ENCODE results near the gene SAPCD2. TPM values are rescaled to one million over a fixed set of nuclear protein-coding genes. Genes with fewer than 3 reads are reported as not detected.
A peak's percentile ranks its signal among the peaks of the same experiment; 100 is the strongest.

The SAPCD2 gene
- total RNA-seq, 1 donor from 2014 or later = 1.0 TPM

GRCh38 chr9:137050570-137050969 is 19.8 kb downstream of the SAPCD2 start:
- no peak overlapping the region for H3K27ac Mint-ChIP-seq (ENCODE audit: unreplicated experiment)
- no peaks in the 10 kb centered on the region for H3K9me3 Mint-ChIP-seq (ENCODE audit: unreplicated experiment)
- DNase-seq (ENCODE audit: low spot score) = no peak
- H3K27me3 Mint-ChIP-seq (ENCODE audit: unreplicated experiment) = peaks cover 3% of the 10 kb centered on the region
- H3K4me3 Mint-ChIP-seq (ENCODE audit: unreplicated experiment) = no peak overlapping the region
- H3K36me3 Mint-ChIP-seq (ENCODE audit: low read depth, unreplicated experiment) = no peaks in the 10 kb centered on the region
- TF ChIP-seq CTCF (IDR thresholded peaks at IDR 0.05; ENCODE audit: unreplicated experiment) = no peak
- peaks cover 4% of the 10 kb centered on the region for H3K4me1 Mint-ChIP-seq (ENCODE audit: unreplicated experiment)

DNA sequence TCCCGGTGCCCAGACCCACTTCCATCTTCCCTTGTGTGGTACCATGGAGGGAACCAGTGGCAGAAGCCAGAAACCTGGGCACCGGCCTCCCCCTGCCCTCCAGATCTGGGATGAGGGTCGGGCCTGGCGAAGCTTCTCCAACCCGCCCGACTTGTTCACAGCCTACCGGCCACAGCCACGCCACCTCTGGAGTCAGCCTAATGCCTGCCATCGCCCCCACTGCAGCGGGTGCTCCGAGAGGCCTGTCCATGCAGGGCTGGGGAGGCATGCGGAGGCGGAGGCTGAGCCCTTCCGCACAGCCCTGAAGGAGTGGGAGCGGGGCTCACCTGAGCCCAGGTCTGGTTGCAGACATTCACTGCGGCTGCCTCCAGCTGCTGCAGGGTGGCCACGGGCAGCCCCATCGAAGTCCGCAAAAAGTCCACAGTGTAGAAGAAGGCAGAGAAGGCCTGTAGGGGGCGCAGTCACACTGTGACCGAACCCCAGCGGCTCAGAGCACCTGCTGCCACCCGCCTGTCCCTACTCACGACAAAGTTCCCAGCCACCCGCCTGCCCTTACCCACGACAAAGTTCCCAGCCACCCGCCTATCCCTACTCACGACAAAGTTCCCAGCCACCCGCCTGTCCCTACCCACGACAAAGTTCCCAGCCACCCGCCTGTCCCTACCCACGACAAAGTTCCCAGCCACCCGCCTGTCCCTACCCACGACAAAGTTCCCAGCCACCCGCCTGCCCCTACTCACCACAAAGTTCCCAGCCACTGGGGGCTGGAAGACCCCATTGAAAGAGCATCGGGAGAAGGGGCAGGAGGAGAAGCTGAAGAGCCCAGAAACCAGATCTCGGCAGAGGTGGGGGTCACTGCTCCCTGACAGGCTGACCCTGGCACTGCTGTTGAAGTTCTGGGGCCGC is 20.6 kb downstream of the SAPCD2 start:
- TF ChIP-seq CTCF (IDR thresholded peaks at IDR 0.05; ENCODE audit: unreplicated experiment) = peak; percentile 52
- Mint-ChIP-seq H3K4me3 (ENCODE audit: unreplicated experiment) (no peak overlapping the region), H3K36me3 (ENCODE audit: low read depth, unreplicated experiment) (no peaks in the 10 kb centered on the region), H3K27ac (ENCODE audit: unreplicated experiment) (no peak overlapping the region), H3K9me3 (ENCODE audit: unreplicated experiment) (no peaks in the 10 kb centered on the region), H3K27me3 (ENCODE audit: unreplicated experiment) (peaks cover 3% of the 10 kb centered on the region), H3K4me1 (ENCODE audit: unreplicated experiment) (peaks cover 6% of the 10 kb centered on the region)
- DNase-seq (ENCODE audit: low spot score) = peak; percentile 77

DNA sequence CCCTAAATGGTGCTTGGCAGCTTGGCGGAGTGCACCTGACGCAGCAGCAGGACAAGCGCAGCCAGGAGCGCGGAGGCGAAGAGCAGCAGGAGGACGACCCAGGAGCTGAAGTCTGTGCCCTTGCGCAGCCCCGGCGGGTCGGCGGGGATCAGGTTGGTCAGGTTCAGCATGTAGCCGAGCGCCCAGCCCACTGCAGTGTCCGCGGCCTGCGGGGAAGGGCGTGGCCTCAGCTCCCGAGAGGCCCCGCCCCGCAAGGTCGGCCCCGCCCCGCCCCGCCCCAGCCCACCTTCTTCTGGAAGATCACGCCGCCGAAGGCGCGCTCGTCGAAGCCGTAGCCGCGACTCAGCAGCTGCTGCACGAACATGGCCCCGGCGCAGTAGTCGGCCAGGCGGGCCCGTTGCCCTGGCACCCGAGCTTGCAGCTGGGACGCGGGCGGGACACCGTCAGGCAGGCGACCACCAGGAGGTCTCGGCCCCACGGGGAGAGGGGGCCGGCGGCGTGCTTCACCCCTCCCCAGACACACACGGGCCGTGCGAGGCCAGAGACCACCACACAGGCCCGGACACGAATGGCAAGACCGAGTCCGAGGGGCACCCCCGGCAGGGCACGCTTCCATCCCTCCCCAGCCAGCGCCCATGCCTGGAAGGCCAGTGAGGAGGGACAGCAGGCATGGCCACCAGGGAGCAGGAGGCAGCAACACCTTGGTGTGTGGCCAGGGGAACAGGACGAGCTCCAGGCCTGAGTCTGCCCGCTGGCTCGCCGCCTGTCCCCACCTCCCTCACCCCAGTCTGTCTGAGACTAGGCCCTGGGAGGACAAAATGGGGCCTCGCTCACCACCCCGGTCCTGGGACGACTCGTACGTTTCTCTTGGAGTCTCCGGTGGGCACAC is 21.5 kb downstream of the SAPCD2 start:
- H3K9me3 Mint-ChIP-seq (ENCODE audit: unreplicated experiment) = no peaks in the 10 kb centered on the region

DNA sequence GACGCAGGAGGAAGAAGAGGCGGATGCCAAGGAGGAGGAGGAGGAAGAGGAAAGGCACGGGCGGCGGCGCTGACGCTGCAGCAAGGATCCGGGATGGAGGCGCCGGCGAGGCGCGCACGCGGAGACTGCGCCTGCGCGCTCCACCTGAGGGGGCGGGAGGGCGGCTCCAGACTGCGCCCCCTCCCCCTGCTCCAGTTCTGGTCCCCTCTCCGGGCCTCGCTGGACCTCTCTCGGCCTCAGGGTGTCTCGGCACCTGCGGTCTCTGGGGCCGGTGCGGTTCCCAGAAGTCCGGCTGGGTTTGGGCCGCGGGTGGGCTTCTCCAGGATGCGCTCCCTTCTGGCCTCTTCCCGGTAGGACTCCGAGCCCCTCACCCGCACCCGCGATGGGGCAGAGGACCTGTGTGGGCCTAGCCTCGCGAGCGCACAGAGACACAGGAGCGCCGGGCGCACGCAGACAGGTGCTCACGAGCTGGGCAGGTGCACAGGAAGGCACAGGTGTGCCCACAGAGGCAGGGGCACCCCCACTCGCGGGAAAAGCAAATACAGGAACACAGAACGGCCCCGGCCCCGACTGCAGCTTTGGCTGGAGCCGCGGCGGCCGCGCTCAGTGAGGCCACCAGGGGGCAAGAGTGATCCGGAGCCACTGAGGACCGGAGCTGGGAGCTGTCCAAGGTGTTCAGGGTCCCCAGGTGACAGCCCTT is 24.1 kb downstream of the SAPCD2 start, which contains the start of gene NPDC1:
NPDC1 (minus strand) TSS at position 90 of the 700 bp plus-strand sequence. CDS start 188 bp downstream, outside the sequence.
- peak within 1 kb of the TSS; percentile 86 for H3K4me3 Mint-ChIP-seq (ENCODE audit: unreplicated experiment)
- H3K9me3 Mint-ChIP-seq (ENCODE audit: unreplicated experiment) = no peaks in the 10 kb centered on the region
- peak; percentile 84 for TF ChIP-seq CTCF (IDR thresholded peaks at IDR 0.05; ENCODE audit: unreplicated experiment)
- peaks cover 5% of the 10 kb centered on the region for H3K27me3 Mint-ChIP-seq (ENCODE audit: unreplicated experiment)
- peak; percentile 95 for DNase-seq (ENCODE audit: low spot score)
- H3K36me3 Mint-ChIP-seq (ENCODE audit: low read depth, unreplicated experiment) = no peaks in the 10 kb centered on the region
- peaks cover 4% of the 10 kb centered on the region for H3K4me1 Mint-ChIP-seq (ENCODE audit: unreplicated experiment)
- H3K27ac Mint-ChIP-seq (ENCODE audit: unreplicated experiment) = no peak within 1 kb of the TSS

More for the DNA sequence above, 21.5 kb downstream of the SAPCD2 start:
- no peaks in the 10 kb centered on the region for H3K36me3 Mint-ChIP-seq (ENCODE audit: low read depth, unreplicated experiment)
- H3K4me3 Mint-ChIP-seq (ENCODE audit: unreplicated experiment) = no peak overlapping the region
- no peak for TF ChIP-seq CTCF (IDR thresholded peaks at IDR 0.05; ENCODE audit: unreplicated experiment)
- H3K27ac Mint-ChIP-seq (ENCODE audit: unreplicated experiment) = no peak overlapping the region
- no peak for DNase-seq (ENCODE audit: low spot score)
- peaks cover 5% of the 10 kb centered on the region for H3K27me3 Mint-ChIP-seq (ENCODE audit: unreplicated experiment)
- peaks cover 8% of the 10 kb centered on the region for H3K4me1 Mint-ChIP-seq (ENCODE audit: unreplicated experiment)

Measured in endothelial cell (in vitro differentiated cells).